HG03460 (cell line): ENCODE data around the gene SLC44A3.

Experiments used
- ATAC-seq: cut with Tn5 transposase; IDR thresholded peaks from one replicate; pipeline ENCODE4 v1.9.1; 2021; ENCODE audit not compliant: unreplicated experiment

The SLC44A3 gene, protein sequence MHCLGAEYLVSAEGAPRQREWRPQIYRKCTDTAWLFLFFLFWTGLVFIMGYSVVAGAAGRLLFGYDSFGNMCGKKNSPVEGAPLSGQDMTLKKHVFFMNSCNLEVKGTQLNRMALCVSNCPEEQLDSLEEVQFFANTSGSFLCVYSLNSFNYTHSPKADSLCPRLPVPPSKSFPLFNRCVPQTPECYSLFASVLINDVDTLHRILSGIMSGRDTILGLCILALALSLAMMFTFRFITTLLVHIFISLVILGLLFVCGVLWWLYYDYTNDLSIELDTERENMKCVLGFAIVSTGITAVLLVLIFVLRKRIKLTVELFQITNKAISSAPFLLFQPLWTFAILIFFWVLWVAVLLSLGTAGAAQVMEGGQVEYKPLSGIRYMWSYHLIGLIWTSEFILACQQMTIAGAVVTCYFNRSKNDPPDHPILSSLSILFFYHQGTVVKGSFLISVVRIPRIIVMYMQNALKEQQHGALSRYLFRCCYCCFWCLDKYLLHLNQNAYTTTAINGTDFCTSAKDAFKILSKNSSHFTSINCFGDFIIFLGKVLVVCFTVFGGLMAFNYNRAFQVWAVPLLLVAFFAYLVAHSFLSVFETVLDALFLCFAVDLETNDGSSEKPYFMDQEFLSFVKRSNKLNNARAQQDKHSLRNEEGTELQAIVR

DNA sequence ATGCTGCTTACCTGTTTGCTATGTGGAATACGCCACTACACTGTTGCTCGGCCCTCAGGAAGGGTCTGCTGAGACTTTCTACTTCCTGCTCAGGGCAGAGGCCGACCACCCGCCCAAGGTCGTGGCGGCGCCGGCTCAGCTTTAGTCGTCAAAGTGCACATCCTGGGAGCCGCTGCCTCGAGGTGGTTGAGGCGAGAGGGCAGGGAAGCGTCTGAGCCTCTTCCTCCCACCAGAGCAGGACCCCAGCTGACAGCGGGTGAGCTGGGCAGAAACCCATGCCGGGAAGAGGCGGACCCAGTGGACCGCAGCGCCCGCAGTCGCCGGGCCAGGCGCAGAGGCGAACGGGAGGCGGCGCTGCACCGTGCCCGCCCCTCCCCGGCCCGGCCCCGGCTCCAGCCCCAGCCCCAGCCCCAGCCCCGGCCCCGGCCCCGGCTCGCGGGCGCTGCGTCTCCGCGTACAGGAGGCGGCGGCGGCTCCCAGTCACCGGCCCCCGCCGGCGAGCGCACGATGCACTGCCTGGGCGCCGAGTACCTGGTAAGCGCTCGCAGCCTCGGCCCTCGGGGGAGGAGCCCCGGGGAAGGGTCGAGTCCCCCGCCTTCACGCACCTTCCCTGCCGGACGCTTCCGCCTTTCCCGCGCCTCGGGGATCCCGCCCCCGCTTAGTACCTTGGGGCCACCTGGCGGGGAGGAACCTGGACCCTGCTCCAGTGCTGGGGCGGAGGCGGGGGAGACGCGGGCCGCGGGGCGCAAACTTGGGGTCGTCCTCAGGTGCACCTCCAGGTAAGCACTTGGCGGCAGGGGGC is at the start of gene SLC44A3:
SLC44A3 (plus strand) TSS at position 413 of the 802 bp plus-strand sequence; CDS start at position 508, 95 bp downstream.
- ATAC-seq = no peak

DNA sequence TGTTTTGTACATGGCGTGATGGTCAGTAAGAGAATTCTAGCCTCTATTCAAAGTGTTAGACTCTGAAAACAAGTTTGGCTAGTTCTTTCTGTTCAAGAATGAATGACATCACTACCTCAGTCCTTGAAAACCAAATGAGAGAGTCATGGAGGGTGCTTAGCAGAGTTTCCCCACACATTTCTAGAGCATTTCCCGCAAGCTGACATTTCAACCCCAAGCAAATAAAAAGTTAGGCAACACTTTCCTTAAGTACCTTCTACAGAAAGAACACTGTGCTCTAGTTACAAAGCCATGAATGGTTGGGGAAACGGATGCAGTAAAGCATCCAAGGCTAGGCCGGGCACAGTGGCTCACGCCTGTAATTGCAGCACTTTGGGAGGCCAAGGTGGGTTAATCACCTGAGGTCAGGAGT is 47.9 kb upstream of the SLC44A3 start:
- no peak for ATAC-seq

DNA sequence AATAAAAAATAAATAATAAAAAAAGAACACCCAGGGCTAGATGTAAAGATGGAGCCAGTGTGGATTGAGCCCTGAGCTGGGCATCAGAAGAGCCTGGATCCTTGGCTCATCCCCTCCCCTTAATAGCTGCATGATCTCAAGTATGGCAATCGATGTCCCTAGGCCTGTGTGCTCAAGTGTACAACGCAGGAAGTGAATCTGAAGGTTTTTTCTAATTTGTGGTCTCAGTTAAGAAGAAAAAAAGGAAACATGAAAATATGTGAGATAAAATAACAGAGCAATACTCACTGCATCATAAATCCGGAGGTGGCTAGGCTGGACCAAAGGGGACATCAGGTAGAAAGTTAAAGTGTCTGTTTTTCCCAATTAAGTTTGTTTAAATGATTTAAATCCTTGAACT is 47.3 kb upstream of the SLC44A3 start:
- ATAC-seq = no peak

DNA sequence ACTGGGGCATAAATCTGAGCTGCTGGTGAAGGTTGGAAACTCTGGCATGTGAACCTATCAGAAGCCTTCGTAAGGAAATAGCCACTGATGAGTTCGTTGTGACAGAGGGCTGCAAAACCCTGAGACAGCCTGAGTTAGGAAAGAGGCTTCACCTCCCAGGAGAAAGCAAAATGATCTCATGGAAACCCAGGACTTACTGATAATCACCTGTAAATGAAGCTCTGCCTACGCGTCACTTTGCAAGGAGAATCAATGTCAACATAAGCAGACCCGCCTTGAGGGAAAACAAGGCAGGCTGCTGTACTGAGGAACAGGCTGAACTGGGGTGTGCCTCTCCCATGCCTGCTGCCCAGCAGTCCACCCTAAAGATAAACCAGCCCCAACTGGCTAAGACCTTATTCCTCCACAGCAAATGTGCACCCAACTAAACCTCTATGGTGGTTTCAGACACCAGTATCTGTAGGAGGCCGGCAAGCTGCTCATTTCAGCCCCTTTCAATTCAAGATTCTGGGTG is 46.8 kb upstream of the SLC44A3 start:
- ATAC-seq = no peak

GRCh38 chr1:94773931-94774422 is 46.2 kb upstream of the SLC44A3 start:
- ATAC-seq = no peak

DNA sequence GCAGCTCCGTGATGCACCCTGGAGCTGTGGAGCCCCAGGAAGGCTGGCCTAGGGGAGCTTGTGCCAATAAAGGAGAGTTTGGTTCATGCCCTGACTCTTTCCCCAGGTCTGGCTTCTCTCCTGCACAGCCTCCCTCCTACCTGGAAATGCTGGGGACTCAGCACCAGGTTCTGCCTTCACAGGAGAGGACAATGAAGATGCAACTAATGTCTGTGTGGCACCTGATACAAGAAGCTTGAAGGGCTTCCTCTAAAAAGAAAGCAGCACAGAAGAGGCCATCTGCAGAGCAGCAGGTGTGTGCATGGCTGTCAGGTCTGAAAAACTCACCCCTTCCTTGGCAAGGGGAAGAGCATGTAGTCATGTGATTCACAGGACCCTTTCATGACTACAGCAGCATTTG is 43.7 kb upstream of the SLC44A3 start:
- no peak for ATAC-seq

DNA sequence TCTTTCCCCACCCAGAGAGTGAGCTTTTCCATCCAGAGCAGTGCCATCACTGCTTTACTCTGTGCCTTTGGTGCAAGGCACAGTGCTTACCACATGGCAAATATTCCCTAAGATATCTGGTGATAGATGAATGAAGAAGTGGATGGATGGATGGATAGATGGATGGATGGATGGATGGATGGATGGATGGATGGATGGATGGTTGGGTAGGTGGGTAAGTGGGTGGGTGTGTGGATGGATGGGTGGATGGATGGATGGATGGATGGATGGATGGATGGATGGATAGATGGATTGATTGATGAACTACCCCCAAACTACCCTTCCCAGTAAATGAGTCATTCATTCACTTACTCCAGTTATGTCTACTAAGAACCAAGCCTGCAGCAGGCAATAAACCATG is 42.9 kb upstream of the SLC44A3 start:
- ATAC-seq = no peak

DNA sequence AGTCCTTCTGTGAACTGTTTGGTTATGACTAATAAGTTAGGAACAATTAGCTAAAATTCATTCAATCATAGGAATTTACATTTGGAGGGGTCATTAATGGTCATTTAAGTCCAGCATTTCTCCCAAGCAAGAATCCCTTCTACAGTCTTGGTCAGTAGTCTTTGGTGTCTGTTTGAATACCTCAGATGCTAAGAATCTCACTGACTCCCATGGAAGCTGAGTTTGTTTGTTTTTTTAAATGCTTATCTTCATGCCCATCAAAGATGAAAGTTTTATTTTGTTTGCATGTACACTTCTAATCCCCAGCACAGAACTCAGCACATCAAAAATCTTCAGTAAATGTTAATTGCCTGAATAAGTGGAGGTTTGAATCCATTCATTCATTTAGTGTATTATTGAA is 41.3 kb upstream of the SLC44A3 start:
- ATAC-seq = no peak

DNA sequence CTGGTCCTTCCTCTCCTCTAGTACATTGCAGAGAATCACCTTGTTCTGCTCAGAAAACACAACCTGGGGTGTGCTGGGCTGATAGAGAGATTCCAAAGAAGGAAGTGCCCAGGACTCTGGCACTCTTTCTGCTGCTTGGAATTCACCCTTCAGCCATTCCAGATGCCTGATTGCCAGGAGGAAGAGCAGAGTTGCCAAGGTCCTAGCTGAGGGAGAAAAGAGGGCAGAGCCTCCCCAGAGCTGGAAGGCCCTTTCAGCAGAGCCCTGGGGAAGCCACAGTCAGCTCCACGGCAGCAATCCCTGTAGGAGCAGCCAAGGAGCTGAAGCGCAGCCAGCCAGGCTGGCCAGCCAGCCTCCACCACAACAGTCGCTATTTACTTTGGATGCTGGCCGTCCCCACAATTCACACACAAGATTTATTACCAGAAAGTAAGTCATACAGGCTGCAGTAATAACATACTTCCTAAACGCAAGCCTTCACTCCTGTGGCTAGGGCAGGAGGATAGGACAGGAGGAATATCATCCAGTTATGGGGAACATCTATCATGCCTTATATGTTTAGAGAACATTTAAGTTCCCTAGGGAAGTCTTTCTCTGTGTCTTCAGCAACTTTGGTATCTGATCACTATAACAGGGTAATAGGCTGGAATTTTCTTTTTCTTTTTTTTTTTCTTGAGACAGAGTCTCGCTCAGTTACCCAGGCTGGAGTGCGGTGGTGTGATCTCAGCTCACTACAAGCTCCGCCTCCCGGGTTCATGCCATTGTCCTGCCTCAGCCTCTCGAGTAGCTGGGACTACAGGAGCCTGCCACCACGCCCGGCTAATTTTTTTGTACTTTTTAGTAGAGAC is 36.6 kb upstream of the SLC44A3 start:
- ATAC-seq = no peak

GRCh38 chr1:94784190-94784515 is 36.0 kb upstream of the SLC44A3 start:
- no peak for ATAC-seq

DNA sequence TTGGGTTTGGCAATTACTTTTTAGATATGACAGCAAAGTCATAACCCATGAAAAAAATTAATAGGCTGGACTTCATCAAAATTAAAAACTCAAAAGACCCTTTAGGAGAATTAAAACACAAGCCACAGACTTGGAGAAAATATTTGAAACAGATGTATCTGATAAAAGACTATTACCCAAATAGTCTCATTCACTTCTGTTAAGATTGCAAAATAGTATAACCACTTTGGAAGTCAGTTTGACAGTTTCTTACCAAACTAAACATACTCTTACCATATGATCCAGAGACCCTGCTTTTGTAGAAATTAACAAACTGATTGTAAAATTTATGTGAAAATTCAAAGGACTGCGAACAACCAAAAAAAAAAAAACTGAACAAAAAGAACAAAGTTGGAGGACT is 32.5 kb upstream of the SLC44A3 start:
- no peak for ATAC-seq

GRCh38 chr1:94790246-94790645 is 29.9 kb upstream of the SLC44A3 start:
- ATAC-seq = no peak

- ATAC-seq = no peak
Observed at GRCh38 chr1:94790670-94791069, 29.5 kb upstream of the SLC44A3 start.

DNA sequence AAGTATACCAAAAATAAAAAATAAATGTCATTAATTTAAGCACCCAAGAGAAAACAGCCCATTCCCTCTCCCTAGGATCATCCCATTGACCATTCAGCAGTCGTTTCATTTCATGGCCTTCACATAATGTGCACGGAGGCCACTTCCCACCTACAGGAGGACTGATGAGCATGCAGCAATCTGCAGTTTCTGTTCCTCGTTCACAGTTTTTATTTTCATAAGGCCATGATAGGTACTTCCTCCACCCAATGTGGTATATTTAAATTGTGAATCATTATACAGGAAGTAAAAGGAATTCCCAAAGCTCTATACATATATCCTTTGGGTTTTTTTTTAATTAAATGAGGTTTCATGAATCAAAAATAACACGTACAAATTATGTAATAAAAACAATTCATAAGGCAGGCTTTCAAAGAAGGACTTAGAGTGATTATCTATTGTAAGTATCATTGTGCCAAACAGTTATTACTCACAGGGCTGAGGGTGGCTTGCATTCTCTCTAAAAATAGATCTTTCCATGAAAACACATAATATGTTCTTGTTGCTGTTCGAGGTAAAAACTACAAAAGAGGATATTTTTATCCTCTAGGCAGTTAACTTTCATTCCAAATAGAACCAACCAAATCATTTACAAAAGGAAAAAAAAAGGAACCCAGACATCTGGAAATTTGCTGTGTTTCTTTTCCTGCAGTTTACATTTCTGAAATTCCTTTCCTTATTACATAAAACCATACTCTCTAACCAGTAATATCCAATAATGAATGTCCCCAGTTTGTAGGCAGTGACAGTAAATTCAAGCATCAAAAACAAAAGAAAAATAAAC is 27.5 kb upstream of the SLC44A3 start:
- peak; percentile 97 for ATAC-seq

GRCh38 chr1:94793296-94793656 is 26.9 kb upstream of the SLC44A3 start:
- no peak for ATAC-seq

DNA sequence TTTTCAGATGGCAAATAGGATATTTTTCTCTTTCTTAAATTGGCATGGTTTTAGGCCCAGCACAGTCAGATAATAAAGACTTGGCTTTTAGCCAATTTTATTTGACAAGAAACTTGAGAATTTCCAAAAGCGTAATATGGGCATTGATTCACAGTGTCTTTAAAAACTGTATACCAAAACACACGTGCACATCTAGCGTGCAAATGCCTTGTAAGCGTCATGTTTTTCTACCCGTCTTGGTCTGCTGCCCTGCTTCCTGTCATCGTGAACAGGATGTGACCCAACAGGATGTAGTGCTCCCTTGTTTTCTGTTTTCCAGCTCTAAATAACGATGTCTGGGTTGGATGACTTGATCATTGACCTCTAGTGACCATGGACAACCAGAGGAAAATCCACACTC is 24.7 kb upstream of the SLC44A3 start:
- no peak for ATAC-seq

GRCh38 chr1:94796266-94796665 is 23.9 kb upstream of the SLC44A3 start:
- ATAC-seq = no peak

- ATAC-seq = no peak
Observed at GRCh38 chr1:94797291-94797690, 22.9 kb upstream of the SLC44A3 start.

DNA sequence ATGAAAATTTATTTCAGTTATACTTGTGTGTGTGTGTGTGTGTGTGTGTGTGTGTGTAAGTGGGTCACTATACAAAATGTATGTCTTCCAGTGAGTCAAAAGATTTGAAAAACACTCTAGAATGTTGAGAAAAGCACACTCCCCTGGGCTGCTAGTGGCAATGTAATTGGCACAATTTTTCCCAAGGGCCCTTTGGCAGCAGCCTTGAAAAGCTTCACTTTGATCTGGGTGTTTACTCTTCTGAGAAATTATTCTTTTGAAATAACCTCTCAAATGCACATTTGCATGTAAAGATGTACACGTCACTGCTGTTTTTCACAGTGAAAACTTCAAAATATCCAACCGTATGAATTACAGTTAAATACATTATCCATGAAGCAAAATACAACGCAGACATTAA is 22.1 kb upstream of the SLC44A3 start:
- no peak for ATAC-seq

- no peak for ATAC-seq
Observed at GRCh38 chr1:94798462-94798861, 21.7 kb upstream of the SLC44A3 start.
